PC-9 (cell line): Measurements from ENCODE around the gene CSNK1G3. TPM values are rescaled to one million over a fixed set of nuclear protein-coding genes. Genes with fewer than 3 reads are reported as not detected.

Experiments used
- BruUV-seq: library from RNA; stranded (reverse); fragments of 400-500 nt; replicated peaks from 2 replicates; lab custom pipeline; 2021; lab: Mats Ljungman, UMichigan
- CTCF ChIA-PET: fragments of 300-600 bp; sonication (Branson Sonifier 250); formaldehyde crosslinking; loops from one replicate; lab custom pipeline; 2022; ENCODE audit warnings: antibody characterized with exemption; lab: Charles Lee
- POLR2A ChIA-PET: fragments of 300-600 bp; sonication (Branson Sonifier 250); formaldehyde crosslinking; loops from one replicate; lab custom pipeline; 2022; ENCODE audit warnings: antibody characterized with exemption; ENCODE audit not compliant: unreplicated experiment; lab: Charles Lee
- DNase-seq, 2 experiments: peaks; one replicate each; pipeline versions ENCODE4 v3.0.0 to v3.0.0-alpha.2; 2015 to 2022; ENCODE audit warnings: mixed read lengths in 1 of 2
- H2AFZ ChIP-seq: fragments of 200-600 bp; sonication (generic); 2 replicates; pipeline ENCODE4 v1.8.1; 2017; ENCODE audit warnings: antibody characterized with exemption
- H3F3A ChIP-seq: fragments of 200-600 bp; sonication (generic); 2 replicates; pipeline ENCODE4 v1.8.1; 2017; ENCODE audit warnings: antibody characterized with exemption, mild to moderate bottlenecking, low read depth; ENCODE audit not compliant: insufficient read depth
- H3K27ac ChIP-seq: fragments of 200-600 bp; sonication (generic); 2 replicates; pipeline ENCODE4 v1.6.1; 2016; ENCODE audit warnings: mixed run types
- H3K27me3 ChIP-seq: fragments of 200-600 bp; sonication (generic); 2 replicates; pipeline ENCODE4 v1.6.1; 2016; ENCODE audit warnings: low read depth, mixed run types; ENCODE audit not compliant: insufficient read depth
- H3K36me3 ChIP-seq: fragments of 200-600 bp; sonication (generic); 2 replicates; pipeline ENCODE4 v1.6.1; 2016; ENCODE audit warnings: low read depth, mixed run types
- H3K4me1 ChIP-seq: fragments of 200-600 bp; sonication (generic); replicated peaks from 2 replicates; pipeline ENCODE4 v1.6.1; 2016; ENCODE audit warnings: mixed run types; ENCODE audit not compliant: insufficient read depth
- H3K4me2 ChIP-seq: fragments of 200-600 bp; sonication (generic); 2 replicates; pipeline ENCODE4 v1.6.1; 2017; ENCODE audit warnings: mixed run types
- H3K4me3 ChIP-seq: fragments of 200-600 bp; sonication (generic); 2 replicates; pipeline ENCODE4 v1.6.1; 2016; ENCODE audit warnings: mixed run types
- H3K79me2 ChIP-seq: fragments of 200-600 bp; sonication (generic); 2 replicates; pipeline ENCODE4 v1.6.1; 2017; ENCODE audit warnings: low read depth, mixed run types
- H3K9me2 ChIP-seq: fragments of 200-600 bp; sonication (generic); 2 replicates; pipeline ENCODE4 v1.8.1; 2017; ENCODE audit warnings: mild to moderate bottlenecking; ENCODE audit not compliant: insufficient read depth
- H3K9me3 ChIP-seq: fragments of 200-600 bp; sonication (generic); 2 replicates; pipeline ENCODE4 v1.8.1; 2016; ENCODE audit warnings: low read depth; ENCODE audit not compliant: insufficient read depth
- H4K20me1 ChIP-seq: fragments of 200-600 bp; sonication (generic); 2 replicates; pipeline ENCODE4 v1.8.1; 2017; ENCODE audit not compliant: insufficient read depth
- EZH2 ChIP-seq: fragments of 200-600 bp; sonication (generic); IDR thresholded peaks from 2 replicates; pipeline ENCODE4 v1.8.0; 2017; ENCODE audit warnings: antibody characterized with exemption, low read depth
- intact Hi-C: fragments of 100-400 bp; cut with micrococcal nuclease; formaldehyde crosslinking; loops from one replicate; pipeline ENCODE4 v1.10.0; 2022; ENCODE audit not compliant: unreplicated experiment
- total RNA-seq: library from RNA; stranded (reverse); gene quantifications from 2 replicates; pipeline ENCODE4 v1.2.3, GENCODE V29; 2021
- TF ChIP-seq, protein P1 (sequence below): fragments of 200-600 bp; sonication (generic); conservative IDR thresholded peaks from 2 replicates; pipeline ENCODE4 v1.6.1; 2017; ENCODE audit warnings: mixed run types, antibody characterized with exemption, mild to moderate bottlenecking, moderate library complexity

CSNK1G3 gene
- total RNA-seq, 1 experiment from 2014 or later: 39.0 TPM

DNA sequence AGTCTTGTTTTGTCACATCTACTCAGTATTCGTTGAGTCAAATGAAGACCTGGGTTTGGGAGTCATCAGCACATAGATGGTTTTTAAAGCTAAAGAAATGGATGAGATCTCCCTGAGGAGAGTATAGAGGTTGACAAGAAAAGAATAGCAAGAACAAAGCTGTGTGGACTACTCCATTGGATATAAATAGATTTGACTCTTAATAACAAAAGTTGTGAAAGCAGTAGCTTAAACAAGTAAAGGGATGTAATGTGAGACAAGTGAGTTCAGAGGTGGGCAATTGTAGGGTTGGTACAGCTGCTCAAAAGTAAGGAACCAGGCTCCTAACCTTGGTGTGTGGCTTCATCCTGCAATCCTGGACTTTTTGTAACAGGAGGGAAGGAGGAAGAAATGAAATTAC is 49.3 kb downstream of the CSNK1G3 start:
- Histone ChIP-seq H3K9me3 (no peaks in the 10 kb centered on the region; the same call in 1 of the 2 replicates), H3K27ac (no peak overlapping the region), H3K36me3 (no peaks in the 10 kb centered on the region), H2AFZ (no peak overlapping the region), H3K27me3 (no peaks in the 10 kb centered on the region), H3K4me3 (no peak overlapping the region), H4K20me1 (no peaks in the 10 kb centered on the region), H3K9me2 (no peaks in the 10 kb centered on the region), H3K4me1 (no peaks in the 10 kb centered on the region), H3K79me2 (no peaks in the 10 kb centered on the region), H3F3A (no peaks in the 10 kb centered on the region), H3K4me2 (no peak overlapping the region)
- no peak for TF ChIP-seq EZH2
- TF ChIP-seq, protein P1, sequence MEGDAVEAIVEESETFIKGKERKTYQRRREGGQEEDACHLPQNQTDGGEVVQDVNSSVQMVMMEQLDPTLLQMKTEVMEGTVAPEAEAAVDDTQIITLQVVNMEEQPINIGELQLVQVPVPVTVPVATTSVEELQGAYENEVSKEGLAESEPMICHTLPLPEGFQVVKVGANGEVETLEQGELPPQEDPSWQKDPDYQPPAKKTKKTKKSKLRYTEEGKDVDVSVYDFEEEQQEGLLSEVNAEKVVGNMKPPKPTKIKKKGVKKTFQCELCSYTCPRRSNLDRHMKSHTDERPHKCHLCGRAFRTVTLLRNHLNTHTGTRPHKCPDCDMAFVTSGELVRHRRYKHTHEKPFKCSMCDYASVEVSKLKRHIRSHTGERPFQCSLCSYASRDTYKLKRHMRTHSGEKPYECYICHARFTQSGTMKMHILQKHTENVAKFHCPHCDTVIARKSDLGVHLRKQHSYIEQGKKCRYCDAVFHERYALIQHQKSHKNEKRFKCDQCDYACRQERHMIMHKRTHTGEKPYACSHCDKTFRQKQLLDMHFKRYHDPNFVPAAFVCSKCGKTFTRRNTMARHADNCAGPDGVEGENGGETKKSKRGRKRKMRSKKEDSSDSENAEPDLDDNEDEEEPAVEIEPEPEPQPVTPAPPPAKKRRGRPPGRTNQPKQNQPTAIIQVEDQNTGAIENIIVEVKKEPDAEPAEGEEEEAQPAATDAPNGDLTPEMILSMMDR: no peak
- CTCF ChIA-PET: interaction anchor here (0.6 kb wide), 1 partner anchor 86 kb away, joined by 3 read pairs; no protein-coding TSS in a partner anchor
- POLR2A ChIA-PET: no interaction called here
- intact Hi-C loops: no loop called here
- no TSS peak for BruUV-seq
- DNase-seq: no peak

DNA sequence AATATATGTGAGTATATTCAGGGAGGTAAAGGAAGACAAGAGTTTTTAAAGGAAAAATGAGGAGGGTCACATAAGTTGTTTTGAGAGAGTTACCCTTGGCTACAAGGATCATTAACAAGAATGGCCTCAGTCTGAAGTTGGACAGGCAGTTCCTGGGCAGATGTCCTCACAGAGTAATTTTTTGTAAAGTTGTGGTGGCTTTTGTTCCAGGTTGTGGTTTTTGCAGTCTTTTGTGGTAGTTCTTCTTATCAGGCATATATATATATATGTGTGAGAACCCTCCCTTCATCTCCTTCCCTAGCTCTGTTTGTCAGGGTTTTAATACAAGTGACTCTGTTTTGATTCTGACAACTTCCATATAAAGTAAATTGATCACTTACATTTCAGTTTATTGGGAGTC is 60.0 kb downstream of the CSNK1G3 start:
- DNase-seq: no peak
- Histone ChIP-seq H3K9me2 (no peaks in the 10 kb centered on the region), H3K36me3 (peaks cover 8% of the 10 kb centered on the region; the same call in 1 of the 2 replicates), H3F3A (no peaks in the 10 kb centered on the region), H4K20me1 (peaks cover 4% of the 10 kb centered on the region), H3K27ac (no peak overlapping the region), H3K27me3 (no peaks in the 10 kb centered on the region), H3K79me2 (0 out of 2 replicates have a peak, but pooled peaks cover 4% of the 10 kb centered on the region), H3K4me3 (no peak overlapping the region), H3K4me1 (no peaks in the 10 kb centered on the region), H3K4me2 (no peak overlapping the region), H2AFZ (no peak overlapping the region), H3K9me3 (no peaks in the 10 kb centered on the region)
- intact Hi-C loops: no loop called here
- POLR2A ChIA-PET: interaction anchor here (0.6 kb wide), 1 partner anchor 1005 kb away, joined by 4 read pairs; no protein-coding TSS in a partner anchor
- no TSS peak for BruUV-seq
- TF ChIP-seq, protein P1: no peak
- no peak for TF ChIP-seq EZH2
- CTCF ChIA-PET: no interaction called here

DNA sequence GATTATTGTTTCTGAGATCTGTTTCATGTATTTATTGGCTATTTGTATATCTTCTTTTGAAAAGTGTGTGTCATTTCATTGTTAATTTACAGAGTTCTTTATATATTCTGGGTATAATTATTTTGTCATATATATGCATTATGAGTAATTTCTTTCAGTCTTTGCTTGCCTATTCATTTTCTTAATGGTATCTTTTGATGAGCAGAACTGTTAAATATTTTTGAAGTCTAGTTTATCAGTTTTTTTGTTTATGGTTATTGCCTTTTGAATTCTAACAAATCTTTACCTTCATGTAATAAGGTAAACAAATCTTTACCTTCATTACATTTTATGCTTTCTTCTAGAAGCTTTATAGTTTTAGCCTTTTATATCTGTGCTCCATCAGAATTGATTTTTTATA is 66.4 kb downstream of the CSNK1G3 start:
- Histone ChIP-seq H4K20me1 (no peaks in the 10 kb centered on the region; the same call in 1 of the 2 replicates), H3K4me1 (no peaks in the 10 kb centered on the region), H3K27me3 (no peaks in the 10 kb centered on the region), H2AFZ (no peak overlapping the region), H3K4me3 (no peak overlapping the region), H3K9me3 (no peaks in the 10 kb centered on the region), H3F3A (no peaks in the 10 kb centered on the region), H3K79me2 (no peaks in the 10 kb centered on the region), H3K9me2 (no peaks in the 10 kb centered on the region), H3K36me3 (peaks cover 11% of the 10 kb centered on the region; the same call in 1 of the 2 replicates), H3K4me2 (no peak overlapping the region), H3K27ac (no peak overlapping the region)
- intact Hi-C loops: no loop called here
- no peak for TF ChIP-seq EZH2
- TF ChIP-seq, protein P1: no peak
- ChIA-PET CTCF (no interaction called here), POLR2A (no interaction called here)
- DNase-seq: no peak
- no TSS peak for BruUV-seq
